ENCODE data around the gene KL.

Gene KL

DNA sequence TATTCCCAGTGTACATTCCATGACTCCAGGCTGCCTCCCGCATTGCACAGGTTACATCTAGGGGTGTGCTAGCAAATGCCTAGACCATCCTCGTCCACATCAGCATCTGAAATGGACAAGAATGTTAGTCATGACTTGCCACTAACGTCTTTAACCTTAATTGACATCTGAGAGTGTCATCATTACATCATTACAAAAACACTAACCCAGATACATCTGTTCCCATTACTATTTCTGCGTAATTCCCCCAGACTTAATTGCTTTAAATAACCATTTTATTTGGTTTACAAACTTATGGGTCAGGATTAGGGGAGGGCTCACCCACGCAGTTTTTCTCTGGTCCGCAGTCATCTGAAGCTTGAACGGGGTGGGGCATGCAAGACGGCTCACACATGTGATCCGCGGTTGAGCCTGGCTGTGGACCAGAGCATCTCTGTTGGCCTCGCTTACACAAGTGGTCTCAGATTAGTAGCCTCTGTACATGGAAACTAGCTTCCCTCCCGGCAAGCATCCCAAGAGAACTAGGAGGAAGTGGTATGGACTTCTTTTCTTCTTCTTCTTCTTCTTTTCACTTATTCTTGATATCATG is 15.9 kb downstream of the KL start (continued):
- TF ChIP-seq, protein P1, sequence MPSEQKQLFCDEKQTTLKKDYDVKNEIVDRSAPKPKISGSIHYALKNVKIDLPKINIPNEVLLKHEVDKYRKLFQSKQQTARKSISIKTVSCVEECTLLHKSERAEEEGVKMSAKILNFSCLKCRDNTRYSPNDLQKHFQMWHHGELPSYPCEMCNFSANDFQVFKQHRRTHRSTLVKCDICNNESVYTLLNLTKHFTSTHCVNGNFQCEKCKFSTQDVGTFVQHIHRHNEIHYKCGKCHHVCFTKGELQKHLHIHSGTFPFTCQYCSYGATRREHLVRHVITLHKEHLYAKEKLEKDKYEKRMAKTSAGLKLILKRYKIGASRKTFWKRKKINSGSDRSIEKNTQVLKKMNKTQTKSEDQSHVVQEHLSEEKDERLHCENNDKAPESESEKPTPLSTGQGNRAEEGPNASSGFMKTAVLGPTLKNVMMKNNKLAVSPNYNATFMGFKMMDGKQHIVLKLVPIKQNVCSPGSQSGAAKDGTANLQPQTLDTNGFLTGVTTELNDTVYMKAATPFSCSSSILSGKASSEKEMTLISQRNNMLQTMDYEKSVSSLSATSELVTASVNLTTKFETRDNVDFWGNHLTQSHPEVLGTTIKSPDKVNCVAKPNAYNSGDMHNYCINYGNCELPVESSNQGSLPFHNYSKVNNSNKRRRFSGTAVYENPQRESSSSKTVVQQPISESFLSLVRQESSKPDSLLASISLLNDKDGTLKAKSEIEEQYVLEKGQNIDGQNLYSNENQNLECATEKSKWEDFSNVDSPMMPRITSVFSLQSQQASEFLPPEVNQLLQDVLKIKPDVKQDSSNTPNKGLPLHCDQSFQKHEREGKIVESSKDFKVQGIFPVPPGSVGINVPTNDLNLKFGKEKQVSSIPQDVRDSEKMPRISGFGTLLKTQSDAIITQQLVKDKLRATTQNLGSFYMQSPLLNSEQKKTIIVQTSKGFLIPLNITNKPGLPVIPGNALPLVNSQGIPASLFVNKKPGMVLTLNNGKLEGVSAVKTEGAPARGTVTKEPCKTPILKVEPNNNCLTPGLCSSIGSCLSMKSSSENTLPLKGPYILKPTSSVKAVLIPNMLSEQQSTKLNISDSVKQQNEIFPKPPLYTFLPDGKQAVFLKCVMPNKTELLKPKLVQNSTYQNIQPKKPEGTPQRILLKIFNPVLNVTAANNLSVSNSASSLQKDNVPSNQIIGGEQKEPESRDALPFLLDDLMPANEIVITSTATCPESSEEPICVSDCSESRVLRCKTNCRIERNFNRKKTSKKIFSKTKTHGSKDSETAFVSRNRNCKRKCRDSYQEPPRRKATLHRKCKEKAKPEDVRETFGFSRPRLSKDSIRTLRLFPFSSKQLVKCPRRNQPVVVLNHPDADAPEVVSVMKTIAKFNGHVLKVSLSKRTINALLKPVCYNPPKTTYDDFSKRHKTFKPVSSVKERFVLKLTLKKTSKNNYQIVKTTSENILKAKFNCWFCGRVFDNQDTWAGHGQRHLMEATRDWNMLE (tag by site-specific recombination; conservative IDR thresholded peaks at IDR 0.05; ENCODE audit: low read depth) = no peak
- TF ChIP-seq ZNF366 (tag by site-specific recombination; conservative IDR thresholded peaks at IDR 0.05) = peak; percentile 72
- TF ChIP-seq ZBTB17 (tag by site-specific recombination; IDR thresholded peaks at IDR 0.05) = 0 out of 2 replicates have a peak, but pooled peaks have one; percentile 21
- no peak for TF ChIP-seq ZNF112 (tag by site-specific recombination; IDR thresholded peaks at IDR 0.05)
- no peak for TF ChIP-seq ZNF184 (tag by site-specific recombination; IDR thresholded peaks at IDR 0.05)
- TF ChIP-seq ZNF639 (tag by site-specific recombination; IDR thresholded peaks at IDR 0.05) = peak; percentile 38; the same call in 1 of the 2 replicates
- TF ChIP-seq ZNF121 (tag by site-specific recombination; IDR thresholded peaks at IDR 0.05) = no peak
- TF ChIP-seq, protein P2, sequence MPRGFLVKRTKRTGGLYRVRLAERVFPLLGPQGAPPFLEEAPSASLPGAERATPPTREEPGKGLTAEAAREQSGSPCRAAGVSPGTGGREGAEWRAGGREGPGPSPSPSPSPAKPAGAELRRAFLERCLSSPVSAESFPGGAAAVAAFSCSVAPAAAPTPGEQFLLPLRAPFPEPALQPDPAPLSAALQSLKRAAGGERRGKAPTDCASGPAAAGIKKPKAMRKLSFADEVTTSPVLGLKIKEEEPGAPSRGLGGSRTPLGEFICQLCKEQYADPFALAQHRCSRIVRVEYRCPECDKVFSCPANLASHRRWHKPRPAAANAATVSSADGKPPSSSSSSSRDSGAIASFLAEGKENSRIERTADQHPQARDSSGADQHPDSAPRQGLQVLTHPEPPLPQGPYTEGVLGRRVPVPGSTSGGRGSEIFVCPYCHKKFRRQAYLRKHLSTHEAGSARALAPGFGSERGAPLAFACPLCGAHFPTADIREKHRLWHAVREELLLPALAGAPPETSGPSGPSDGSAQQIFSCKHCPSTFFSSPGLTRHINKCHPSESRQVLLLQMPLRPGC (tag by site-specific recombination; IDR thresholded peaks at IDR 0.05) = peak; percentile 52; the same call in 1 of the 2 replicates
- TF ChIP-seq ZNF621 (tag by site-specific recombination; IDR thresholded peaks at IDR 0.05) = no peak
- peak; percentile 39; the same call in 1 of the 2 replicates for TF ChIP-seq PRDM10 (tag by site-specific recombination; IDR thresholded peaks at IDR 0.05)
- TF ChIP-seq SCRT1 (tag by site-specific recombination; IDR thresholded peaks at IDR 0.05; ENCODE audit: borderline replicate concordance) = no peak
- TF ChIP-seq, protein P3, sequence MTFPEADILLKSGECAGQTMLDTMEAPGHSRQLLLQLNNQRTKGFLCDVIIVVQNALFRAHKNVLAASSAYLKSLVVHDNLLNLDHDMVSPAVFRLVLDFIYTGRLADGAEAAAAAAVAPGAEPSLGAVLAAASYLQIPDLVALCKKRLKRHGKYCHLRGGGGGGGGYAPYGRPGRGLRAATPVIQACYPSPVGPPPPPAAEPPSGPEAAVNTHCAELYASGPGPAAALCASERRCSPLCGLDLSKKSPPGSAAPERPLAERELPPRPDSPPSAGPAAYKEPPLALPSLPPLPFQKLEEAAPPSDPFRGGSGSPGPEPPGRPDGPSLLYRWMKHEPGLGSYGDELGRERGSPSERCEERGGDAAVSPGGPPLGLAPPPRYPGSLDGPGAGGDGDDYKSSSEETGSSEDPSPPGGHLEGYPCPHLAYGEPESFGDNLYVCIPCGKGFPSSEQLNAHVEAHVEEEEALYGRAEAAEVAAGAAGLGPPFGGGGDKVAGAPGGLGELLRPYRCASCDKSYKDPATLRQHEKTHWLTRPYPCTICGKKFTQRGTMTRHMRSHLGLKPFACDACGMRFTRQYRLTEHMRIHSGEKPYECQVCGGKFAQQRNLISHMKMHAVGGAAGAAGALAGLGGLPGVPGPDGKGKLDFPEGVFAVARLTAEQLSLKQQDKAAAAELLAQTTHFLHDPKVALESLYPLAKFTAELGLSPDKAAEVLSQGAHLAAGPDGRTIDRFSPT (tag by site-specific recombination; IDR thresholded peaks at IDR 0.05) = 0 out of 2 replicates have a peak, but pooled peaks have one; percentile 22
- TF ChIP-seq ZNF629 (tag by site-specific recombination; IDR thresholded peaks at IDR 0.05) = peak; percentile 71
- TF ChIP-seq, protein P4, sequence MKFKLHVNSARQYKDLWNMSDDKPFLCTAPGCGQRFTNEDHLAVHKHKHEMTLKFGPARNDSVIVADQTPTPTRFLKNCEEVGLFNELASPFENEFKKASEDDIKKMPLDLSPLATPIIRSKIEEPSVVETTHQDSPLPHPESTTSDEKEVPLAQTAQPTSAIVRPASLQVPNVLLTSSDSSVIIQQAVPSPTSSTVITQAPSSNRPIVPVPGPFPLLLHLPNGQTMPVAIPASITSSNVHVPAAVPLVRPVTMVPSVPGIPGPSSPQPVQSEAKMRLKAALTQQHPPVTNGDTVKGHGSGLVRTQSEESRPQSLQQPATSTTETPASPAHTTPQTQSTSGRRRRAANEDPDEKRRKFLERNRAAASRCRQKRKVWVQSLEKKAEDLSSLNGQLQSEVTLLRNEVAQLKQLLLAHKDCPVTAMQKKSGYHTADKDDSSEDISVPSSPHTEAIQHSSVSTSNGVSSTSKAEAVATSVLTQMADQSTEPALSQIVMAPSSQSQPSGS (tag by site-specific recombination; IDR thresholded peaks at IDR 0.05; ENCODE audit: low read depth) = peak; percentile 58
- peak; percentile 72; the same call in 1 of the 2 replicates for TF ChIP-seq ZEB2 (tag by site-specific recombination; IDR thresholded peaks at IDR 0.05)

Data from HEK293 (cell line).